ENCODE results near the gene KRTAP2-1.
"Not testable (repeated sequence)": the region's sequence is repeated elsewhere in the genome, so short reads cannot be mapped to it uniquely, and the experiment has no call there.

Gene KRTAP2-1

GRCh38 chr17:41037853-41038350, 9.2 kb downstream of the KRTAP2-1 start:
- Histone ChIP-seq H3K36me3 (ENCODE audit: control insufficient read depth in 2 of 2, insufficient read depth in 2 of 2, low read length in 2 of 2) (no peaks in the 10 kb centered on the region), H3K9ac (ENCODE audit: low read depth in 1 of 2, low read length in 2 of 2) (no peak overlapping the region), H3K9me3 (ENCODE audit: control insufficient read depth in 2 of 2, low read length in 2 of 2) (no peaks in the 10 kb centered on the region), H3K4me3 (ENCODE audit: low read length in 2 of 2) (no peak overlapping the region), H3K4me1 (ENCODE audit: control insufficient read depth in 2 of 2, insufficient read depth in 2 of 2, low read length in 2 of 2) (no peaks in the 10 kb centered on the region), H3K27me3 (ENCODE audit: control insufficient read depth in 2 of 2, insufficient read depth in 2 of 2, low read length in 2 of 2) (no peaks in the 10 kb centered on the region), H3K27ac (ENCODE audit: low read depth in 2 of 2, low read length in 2 of 2) (no peak overlapping the region)

GRCh38 chr17:41034346-41034935, 12.7 kb downstream of the KRTAP2-1 start, which contains the start of gene KRTAP1-3:
KRTAP1-3 (minus strand) TSS chr17:41034874; CDS start chr17:41034821, 53 bp downstream.
- not testable (repeated sequence) for H3K36me3 ChIP-seq (ENCODE audit: control insufficient read depth in 2 of 2, insufficient read depth in 2 of 2, low read length in 2 of 2); H3K27ac ChIP-seq (ENCODE audit: low read depth in 2 of 2, low read length in 2 of 2); H3K9ac ChIP-seq (ENCODE audit: low read depth in 1 of 2, low read length in 2 of 2); H3K4me3 ChIP-seq (ENCODE audit: low read length in 2 of 2); H3K27me3 ChIP-seq (ENCODE audit: control insufficient read depth in 2 of 2, insufficient read depth in 2 of 2, low read length in 2 of 2); H3K9me3 ChIP-seq (ENCODE audit: control insufficient read depth in 2 of 2, low read length in 2 of 2); H3K4me1 ChIP-seq (ENCODE audit: control insufficient read depth in 2 of 2, insufficient read depth in 2 of 2, low read length in 2 of 2)

DNA sequence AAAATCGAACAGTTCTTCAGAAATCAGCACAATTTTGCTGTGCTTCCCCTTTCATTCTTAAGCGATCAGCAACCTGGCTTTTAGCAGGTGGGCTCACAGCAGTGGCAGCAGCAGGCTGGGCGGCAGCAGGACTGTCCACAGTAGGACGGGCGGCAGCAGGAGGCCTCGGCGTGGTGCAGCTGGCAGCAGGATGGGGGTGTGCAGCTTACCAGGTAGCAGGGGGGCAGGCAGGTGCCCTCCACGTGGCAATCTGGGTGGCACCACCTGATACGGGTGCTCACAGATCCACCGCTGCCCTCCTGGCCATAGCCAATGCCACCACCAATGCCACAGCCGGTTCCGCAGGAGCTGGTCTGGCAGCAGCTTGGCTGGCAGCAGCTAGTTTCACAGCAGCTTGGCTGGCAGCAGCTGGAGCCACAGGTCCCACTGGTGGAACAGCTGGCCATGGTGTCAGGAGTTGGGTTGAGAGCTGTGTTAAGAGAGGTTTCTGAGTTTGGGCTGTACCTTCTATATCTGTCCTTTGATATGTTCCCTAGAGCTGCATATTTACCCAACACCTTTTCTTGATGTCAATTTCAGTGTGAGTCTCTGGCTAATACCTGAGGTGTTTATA, 17.4 kb downstream of the KRTAP2-1 start, which contains the start of gene KRTAP1-4:
KRTAP1-4 (minus strand) TSS at position 563 of the 613 bp plus-strand sequence; CDS start at position 446, 117 bp downstream.
- Histone ChIP-seq H3K4me1 (ENCODE audit: control insufficient read depth in 2 of 2, insufficient read depth in 2 of 2, low read length in 2 of 2) (no peaks in the 10 kb centered on the region), H3K9ac (ENCODE audit: low read depth in 1 of 2, low read length in 2 of 2) (no peak within 1 kb of the TSS), H3K4me3 (ENCODE audit: low read length in 2 of 2) (no peak within 1 kb of the TSS), H3K36me3 (ENCODE audit: control insufficient read depth in 2 of 2, insufficient read depth in 2 of 2, low read length in 2 of 2) (no peaks in the 10 kb centered on the region), H3K27me3 (ENCODE audit: control insufficient read depth in 2 of 2, insufficient read depth in 2 of 2, low read length in 2 of 2) (no peaks in the 10 kb centered on the region), H3K27ac (ENCODE audit: low read depth in 2 of 2, low read length in 2 of 2) (no peak within 1 kb of the TSS), H3K9me3 (ENCODE audit: control insufficient read depth in 2 of 2, low read length in 2 of 2) (no peaks in the 10 kb centered on the region)

GRCh38 chr17:41026715-41027471, 20.2 kb downstream of the KRTAP2-1 start, which contains the start of gene KRTAP1-5:
KRTAP1-5 (minus strand) TSS chr17:41027208; CDS start chr17:41027155, 53 bp downstream.
- Histone ChIP-seq H3K4me3 (ENCODE audit: low read length in 2 of 2) (no peak within 1 kb of the TSS), H3K36me3 (ENCODE audit: control insufficient read depth in 2 of 2, insufficient read depth in 2 of 2, low read length in 2 of 2) (no peaks in the 10 kb centered on the region), H3K4me1 (ENCODE audit: control insufficient read depth in 2 of 2, insufficient read depth in 2 of 2, low read length in 2 of 2) (no peaks in the 10 kb centered on the region), H3K27ac (ENCODE audit: low read depth in 2 of 2, low read length in 2 of 2) (no peak within 1 kb of the TSS), H3K9me3 (ENCODE audit: control insufficient read depth in 2 of 2, low read length in 2 of 2) (no peaks in the 10 kb centered on the region), H3K27me3 (ENCODE audit: control insufficient read depth in 2 of 2, insufficient read depth in 2 of 2, low read length in 2 of 2) (no peaks in the 10 kb centered on the region), H3K9ac (ENCODE audit: low read depth in 1 of 2, low read length in 2 of 2) (no peak within 1 kb of the TSS)

GRCh38 chr17:41024697-41025096, 22.4 kb downstream of the KRTAP2-1 start:
- Histone ChIP-seq H3K9ac (ENCODE audit: low read depth in 1 of 2, low read length in 2 of 2) (no peak overlapping the region), H3K27me3 (ENCODE audit: control insufficient read depth in 2 of 2, insufficient read depth in 2 of 2, low read length in 2 of 2) (no peaks in the 10 kb centered on the region), H3K4me1 (ENCODE audit: control insufficient read depth in 2 of 2, insufficient read depth in 2 of 2, low read length in 2 of 2) (no peaks in the 10 kb centered on the region), H3K27ac (ENCODE audit: low read depth in 2 of 2, low read length in 2 of 2) (no peak overlapping the region), H3K4me3 (ENCODE audit: low read length in 2 of 2) (no peak overlapping the region), H3K9me3 (ENCODE audit: control insufficient read depth in 2 of 2, low read length in 2 of 2) (no peaks in the 10 kb centered on the region), H3K36me3 (ENCODE audit: control insufficient read depth in 2 of 2, insufficient read depth in 2 of 2, low read length in 2 of 2) (no peaks in the 10 kb centered on the region)

DNA sequence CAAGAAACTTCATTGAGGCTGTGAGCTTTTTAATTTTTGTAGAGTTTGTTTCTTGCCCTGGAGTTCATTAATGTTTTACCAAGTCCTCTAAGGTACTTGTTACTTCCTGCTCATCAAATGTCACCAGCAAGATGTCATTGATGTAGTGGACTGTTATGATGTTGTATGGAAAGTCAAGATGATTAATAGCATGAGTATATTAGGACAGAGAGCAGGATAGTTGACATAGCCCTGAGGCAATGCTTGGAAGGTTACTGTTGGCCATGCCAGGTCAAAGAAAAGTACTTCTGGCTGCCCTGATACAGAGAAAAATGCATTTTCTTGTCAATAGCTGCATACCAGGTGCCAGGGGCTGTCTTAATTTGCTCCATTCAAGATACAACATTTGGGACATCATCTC, 26.8 kb downstream of the KRTAP2-1 start:
- Histone ChIP-seq H3K4me1 (ENCODE audit: control insufficient read depth in 2 of 2, insufficient read depth in 2 of 2, low read length in 2 of 2) (no peaks in the 10 kb centered on the region), H3K9me3 (ENCODE audit: control insufficient read depth in 2 of 2, low read length in 2 of 2) (no peaks in the 10 kb centered on the region)

GRCh38 chr17:41019415-41019814, 27.7 kb downstream of the KRTAP2-1 start:
- Histone ChIP-seq H3K9me3 (ENCODE audit: control insufficient read depth in 2 of 2, low read length in 2 of 2) (no peaks in the 10 kb centered on the region), H3K9ac (ENCODE audit: low read depth in 1 of 2, low read length in 2 of 2) (no peak overlapping the region), H3K27me3 (ENCODE audit: control insufficient read depth in 2 of 2, insufficient read depth in 2 of 2, low read length in 2 of 2) (no peaks in the 10 kb centered on the region), H3K4me3 (ENCODE audit: low read length in 2 of 2) (no peak overlapping the region), H3K36me3 (ENCODE audit: control insufficient read depth in 2 of 2, insufficient read depth in 2 of 2, low read length in 2 of 2) (no peaks in the 10 kb centered on the region), H3K4me1 (ENCODE audit: control insufficient read depth in 2 of 2, insufficient read depth in 2 of 2, low read length in 2 of 2) (no peaks in the 10 kb centered on the region), H3K27ac (ENCODE audit: low read depth in 2 of 2, low read length in 2 of 2) (no peak overlapping the region)

More for the DNA sequence above, 26.8 kb downstream of the KRTAP2-1 start:
- no peak overlapping the region for H3K4me3 ChIP-seq (ENCODE audit: low read length in 2 of 2)
- no peak overlapping the region for H3K9ac ChIP-seq (ENCODE audit: low read depth in 1 of 2, low read length in 2 of 2)
- no peaks in the 10 kb centered on the region for H3K27me3 ChIP-seq (ENCODE audit: control insufficient read depth in 2 of 2, insufficient read depth in 2 of 2, low read length in 2 of 2)
- H3K27ac ChIP-seq (ENCODE audit: low read depth in 2 of 2, low read length in 2 of 2), result no peak overlapping the region
- H3K36me3 ChIP-seq (ENCODE audit: control insufficient read depth in 2 of 2, insufficient read depth in 2 of 2, low read length in 2 of 2), result no peaks in the 10 kb centered on the region

DNA sequence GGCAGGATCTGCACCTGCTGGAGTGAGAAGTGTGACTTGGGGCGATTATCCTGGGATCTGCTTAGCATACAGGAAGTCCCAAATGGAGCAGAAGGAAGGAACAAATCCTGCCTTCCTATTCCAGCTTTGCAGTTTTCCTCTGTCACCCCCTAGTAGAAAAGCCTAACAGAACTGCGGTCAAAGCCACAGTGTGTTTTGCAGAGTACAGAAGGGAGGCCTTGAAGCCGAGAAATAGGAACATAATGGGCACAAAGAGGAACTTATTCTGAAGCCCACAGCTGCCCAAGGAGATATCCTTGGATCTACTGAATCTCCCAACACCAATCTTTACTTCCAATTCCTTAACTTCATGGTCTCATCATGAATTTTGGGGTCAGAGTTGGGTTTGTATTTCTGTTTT, 28.6 kb downstream of the KRTAP2-1 start:
- Histone ChIP-seq H3K27ac (ENCODE audit: low read depth in 2 of 2, low read length in 2 of 2) (no peak overlapping the region), H3K9ac (ENCODE audit: low read depth in 1 of 2, low read length in 2 of 2) (no peak overlapping the region), H3K4me1 (ENCODE audit: control insufficient read depth in 2 of 2, insufficient read depth in 2 of 2, low read length in 2 of 2) (no peaks in the 10 kb centered on the region), H3K27me3 (ENCODE audit: control insufficient read depth in 2 of 2, insufficient read depth in 2 of 2, low read length in 2 of 2) (no peaks in the 10 kb centered on the region), H3K4me3 (ENCODE audit: low read length in 2 of 2) (no peak overlapping the region), H3K36me3 (ENCODE audit: control insufficient read depth in 2 of 2, insufficient read depth in 2 of 2, low read length in 2 of 2) (no peaks in the 10 kb centered on the region), H3K9me3 (ENCODE audit: control insufficient read depth in 2 of 2, low read length in 2 of 2) (no peaks in the 10 kb centered on the region)

DNA sequence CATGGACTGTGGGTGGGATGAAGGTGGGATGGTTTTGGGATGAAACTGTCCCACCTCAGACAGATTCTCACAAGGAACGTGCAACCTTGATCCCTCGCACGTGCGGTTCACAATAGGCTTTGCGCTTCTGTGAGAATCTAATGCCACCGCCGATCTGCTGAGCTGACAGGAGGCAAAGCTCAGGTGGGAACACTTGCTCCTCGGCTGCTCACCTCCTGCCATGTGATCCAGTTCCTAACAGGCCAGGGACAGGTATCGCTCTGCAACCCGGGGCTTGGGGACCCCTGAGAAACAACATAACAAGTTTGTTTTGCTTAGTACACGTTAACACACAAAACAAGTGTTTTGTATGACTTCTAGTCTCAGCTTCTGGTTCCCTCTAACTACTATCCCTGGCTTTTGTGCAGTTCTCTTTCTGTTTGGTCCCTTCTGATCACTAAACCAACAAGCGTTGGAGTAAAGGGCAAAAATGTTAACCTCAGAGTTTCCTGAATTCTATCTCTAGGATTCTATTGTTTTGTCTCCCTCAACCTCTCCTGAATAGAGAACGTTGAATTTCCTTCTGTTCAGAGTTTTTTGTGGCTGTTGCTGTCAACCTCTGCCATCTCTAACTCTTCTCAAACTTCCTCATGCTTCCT, 30.4 kb downstream of the KRTAP2-1 start:
- no peaks in the 10 kb centered on the region for H3K4me1 ChIP-seq (ENCODE audit: control insufficient read depth in 2 of 2, insufficient read depth in 2 of 2, low read length in 2 of 2)
- no peak overlapping the region for H3K27ac ChIP-seq (ENCODE audit: low read depth in 2 of 2, low read length in 2 of 2)
- H3K9me3 ChIP-seq (ENCODE audit: control insufficient read depth in 2 of 2, low read length in 2 of 2), result no peaks in the 10 kb centered on the region
- H3K36me3 ChIP-seq (ENCODE audit: control insufficient read depth in 2 of 2, insufficient read depth in 2 of 2, low read length in 2 of 2), result no peaks in the 10 kb centered on the region
- no peak overlapping the region for H3K4me3 ChIP-seq (ENCODE audit: low read length in 2 of 2)
- no peak overlapping the region for H3K9ac ChIP-seq (ENCODE audit: low read depth in 1 of 2, low read length in 2 of 2)
- no peaks in the 10 kb centered on the region for H3K27me3 ChIP-seq (ENCODE audit: control insufficient read depth in 2 of 2, insufficient read depth in 2 of 2, low read length in 2 of 2)

DNA sequence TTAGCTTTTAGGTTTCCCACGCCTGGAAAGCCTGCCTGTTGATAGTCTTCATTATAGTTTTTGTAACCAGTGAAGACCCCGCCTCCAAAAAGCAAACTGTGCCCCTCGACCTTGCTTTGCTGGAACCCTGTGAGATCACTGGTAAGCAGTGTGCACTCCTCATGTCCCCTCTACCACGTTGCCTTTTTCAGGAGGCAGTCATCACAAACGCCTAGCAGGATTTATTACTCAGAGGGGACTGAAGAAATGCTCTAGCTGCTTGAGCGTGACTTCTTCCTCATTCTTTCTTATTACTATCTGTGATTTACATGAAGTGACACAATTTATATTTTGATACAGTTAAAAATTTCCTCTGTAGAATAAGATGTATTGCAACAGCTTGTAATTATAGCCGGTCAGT, 31.7 kb downstream of the KRTAP2-1 start:
- Histone ChIP-seq H3K27ac (ENCODE audit: low read depth in 2 of 2, low read length in 2 of 2) (no peak overlapping the region), H3K4me1 (ENCODE audit: control insufficient read depth in 2 of 2, insufficient read depth in 2 of 2, low read length in 2 of 2) (no peaks in the 10 kb centered on the region), H3K27me3 (ENCODE audit: control insufficient read depth in 2 of 2, insufficient read depth in 2 of 2, low read length in 2 of 2) (no peaks in the 10 kb centered on the region), H3K9ac (ENCODE audit: low read depth in 1 of 2, low read length in 2 of 2) (no peak overlapping the region), H3K9me3 (ENCODE audit: control insufficient read depth in 2 of 2, low read length in 2 of 2) (no peaks in the 10 kb centered on the region), H3K4me3 (ENCODE audit: low read length in 2 of 2) (no peak overlapping the region), H3K36me3 (ENCODE audit: control insufficient read depth in 2 of 2, insufficient read depth in 2 of 2, low read length in 2 of 2) (no peaks in the 10 kb centered on the region)

All from mucosa of rectum (tissue), 2 donors.